Measurements from ENCODE around the gene HOXB1.

The HOXB1 gene

DNA sequence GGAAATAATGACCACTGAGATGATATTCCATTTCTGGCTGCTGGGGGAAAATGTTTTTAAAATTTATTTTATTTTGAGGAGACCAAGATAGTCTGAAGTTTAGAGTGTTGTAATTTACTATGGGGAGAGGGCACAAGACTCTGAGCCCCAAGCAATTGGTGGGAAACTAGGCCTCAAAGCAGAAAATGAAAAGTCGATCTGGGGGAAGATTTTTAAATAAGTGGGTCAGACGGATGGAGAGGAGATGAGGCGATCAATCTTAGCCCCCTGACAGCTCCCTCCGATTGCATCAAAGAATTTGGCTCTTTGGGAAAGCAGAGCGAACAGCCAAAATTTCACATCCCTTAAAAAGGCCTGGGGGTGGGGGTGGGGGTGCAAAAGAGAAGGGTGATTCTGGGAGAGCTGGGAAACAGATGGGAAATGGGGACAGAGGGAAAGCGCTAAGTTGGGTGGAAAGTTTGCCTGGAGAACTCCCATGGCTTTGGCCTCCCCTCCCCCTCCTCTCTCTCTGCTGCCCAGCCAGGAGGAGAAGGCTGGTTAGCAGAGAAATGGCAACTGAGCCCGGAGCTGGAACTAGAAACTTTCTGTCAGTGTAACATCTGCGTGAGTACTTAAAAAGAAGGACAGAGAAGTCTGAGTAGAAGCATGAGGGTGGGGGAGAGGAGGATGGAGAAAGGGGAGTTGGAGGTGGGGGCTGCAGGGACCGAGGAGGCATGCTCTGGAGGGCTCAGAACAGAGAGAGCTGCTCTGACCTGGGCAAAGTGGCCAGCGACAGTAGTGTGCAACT, 15.5 kb upstream of the HOXB1 start:
- H3K4me3 ChIP-seq (ENCODE audit: severe bottlenecking) = no peak overlapping the region
- no peaks in the 10 kb centered on the region for H3K27me3 ChIP-seq (ENCODE audit: insufficient read depth, poor library complexity, severe bottlenecking)
- H3K27ac ChIP-seq (ENCODE audit: poor library complexity, severe bottlenecking) = no peak overlapping the region

GRCh38 chr17:48545539-48545938, 14.7 kb upstream of the HOXB1 start:
- TF ChIP-seq CTCF (IDR thresholded peaks at IDR 0.05; ENCODE audit: poor library complexity, severe bottlenecking) = no peak
- DNase-seq (ENCODE audit: low spot score) (no peak), ATAC-seq (ENCODE audit: low read depth) (no peak)
- Histone ChIP-seq H3K36me3 (ENCODE audit: low read depth) (peaks cover 14% of the 10 kb centered on the region), H3K27me3 (ENCODE audit: insufficient read depth, poor library complexity, severe bottlenecking) (peaks cover 3% of the 10 kb centered on the region), H3K4me3 (ENCODE audit: severe bottlenecking) (no peak overlapping the region), H3K9me3 (ENCODE audit: severe bottlenecking) (no peaks in the 10 kb centered on the region), H3K4me1 (ENCODE audit: insufficient read depth, poor library complexity, severe bottlenecking) (no peaks in the 10 kb centered on the region), H3K27ac (ENCODE audit: poor library complexity, severe bottlenecking) (no peak overlapping the region)

More for the DNA sequence above, 15.5 kb upstream of the HOXB1 start:
- H3K4me1 ChIP-seq (ENCODE audit: insufficient read depth, poor library complexity, severe bottlenecking) = no peaks in the 10 kb centered on the region
- H3K36me3 ChIP-seq (ENCODE audit: low read depth) = peaks cover 16% of the 10 kb centered on the region
- no peak for TF ChIP-seq CTCF (IDR thresholded peaks at IDR 0.05; ENCODE audit: poor library complexity, severe bottlenecking)
- no peaks in the 10 kb centered on the region for H3K9me3 ChIP-seq (ENCODE audit: severe bottlenecking)
- no peak for ATAC-seq (ENCODE audit: low read depth)
- no peak for DNase-seq (ENCODE audit: low spot score)

- no peak for ATAC-seq (ENCODE audit: low read depth)
- no peak for TF ChIP-seq CTCF (IDR thresholded peaks at IDR 0.05; ENCODE audit: poor library complexity, severe bottlenecking)
- no peak within 1 kb of the TSS for H3K27ac ChIP-seq (ENCODE audit: poor library complexity, severe bottlenecking)
- no peak for DNase-seq (ENCODE audit: low spot score)
- peaks cover 3% of the 10 kb centered on the region for H3K27me3 ChIP-seq (ENCODE audit: insufficient read depth, poor library complexity, severe bottlenecking)
- H3K4me1 ChIP-seq (ENCODE audit: insufficient read depth, poor library complexity, severe bottlenecking) = no peaks in the 10 kb centered on the region
- peaks cover 9% of the 10 kb centered on the region for H3K36me3 ChIP-seq (ENCODE audit: low read depth)
- H3K4me3 ChIP-seq (ENCODE audit: severe bottlenecking) = no peak within 1 kb of the TSS
- no peaks in the 10 kb centered on the region for H3K9me3 ChIP-seq (ENCODE audit: severe bottlenecking)
Observed at GRCh38 chr17:48545022-48545375, 14.2 kb upstream of the HOXB1 start, which contains the start of gene HOXB2. Gene HOXB2, minus strand, starts transcription at chr17:48545109. Its CDS starts 198 bp downstream, at chr17:48544911.

- DNase-seq (ENCODE audit: low spot score) (no peak), ATAC-seq (ENCODE audit: low read depth) (no peak)
- no peak for TF ChIP-seq CTCF (IDR thresholded peaks at IDR 0.05; ENCODE audit: poor library complexity, severe bottlenecking)
- H3K36me3 ChIP-seq (ENCODE audit: low read depth) = peaks cover 8% of the 10 kb centered on the region
- no peaks in the 10 kb centered on the region for H3K9me3 ChIP-seq (ENCODE audit: severe bottlenecking)
- no peak overlapping the region for H3K27ac ChIP-seq (ENCODE audit: poor library complexity, severe bottlenecking)
- H3K27me3 ChIP-seq (ENCODE audit: insufficient read depth, poor library complexity, severe bottlenecking) = peaks cover 3% of the 10 kb centered on the region
- H3K4me3 ChIP-seq (ENCODE audit: severe bottlenecking) = no peak overlapping the region
- no peaks in the 10 kb centered on the region for H3K4me1 ChIP-seq (ENCODE audit: insufficient read depth, poor library complexity, severe bottlenecking)
Observed at GRCh38 chr17:48544349-48545021, 13.7 kb upstream of the HOXB1 start.
